HG02852 (cell line): ENCODE results near the gene SLC9C2.
"Not testable (repeated sequence)": the region's sequence is repeated elsewhere in the genome, so short reads cannot be mapped to it uniquely, and the experiment has no call there.

Experiments
- ATAC-seq: cut with Tn5 transposase; IDR thresholded peaks from one replicate; pipeline ENCODE4 v1.9.1; 2021; ENCODE audit warnings: mild to moderate bottlenecking, moderate library complexity; ENCODE audit not compliant: unreplicated experiment

The SLC9C2 gene

GRCh38 chr1:173590557-173590956 lies 12.3 kb downstream of the SLC9C2 start:
- ATAC-seq = no peak

DNA sequence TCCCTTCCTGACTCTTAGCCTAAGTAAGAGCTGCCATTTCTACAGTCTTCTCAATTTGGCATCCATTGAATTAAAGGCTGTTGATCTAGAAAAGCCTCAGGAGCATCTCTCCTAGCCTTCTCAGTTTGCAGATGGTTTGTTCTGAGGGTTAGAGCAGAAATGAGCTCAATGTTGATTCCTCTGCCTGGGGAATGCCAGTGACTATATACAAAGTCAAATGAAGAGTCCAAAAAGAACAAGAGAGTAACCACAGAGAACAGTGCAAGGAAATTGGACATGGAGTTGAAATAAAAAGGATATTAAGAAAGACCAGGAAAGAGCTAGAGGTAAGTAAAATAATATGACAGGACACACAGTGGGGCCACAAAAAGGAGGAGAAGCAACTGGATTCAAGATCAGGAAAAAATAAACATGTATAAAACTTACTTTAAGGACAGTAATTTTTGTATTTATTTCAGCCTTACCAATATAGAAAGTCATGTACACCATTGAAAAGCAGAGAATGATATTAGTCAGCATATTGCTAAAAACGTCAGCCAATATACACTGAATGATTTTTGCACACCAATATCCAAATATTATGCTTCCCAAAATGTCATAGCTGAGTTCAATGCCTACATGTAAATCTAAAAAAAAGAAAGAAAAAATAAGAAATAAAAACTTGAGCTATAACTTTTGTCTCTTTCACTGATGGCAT lies 21.3 kb downstream of the SLC9C2 start:
- peak; percentile 77 for ATAC-seq

- ATAC-seq = no peak
Measured at GRCh38 chr1:173580658-173581057, 22.2 kb downstream of the SLC9C2 start.

DNA sequence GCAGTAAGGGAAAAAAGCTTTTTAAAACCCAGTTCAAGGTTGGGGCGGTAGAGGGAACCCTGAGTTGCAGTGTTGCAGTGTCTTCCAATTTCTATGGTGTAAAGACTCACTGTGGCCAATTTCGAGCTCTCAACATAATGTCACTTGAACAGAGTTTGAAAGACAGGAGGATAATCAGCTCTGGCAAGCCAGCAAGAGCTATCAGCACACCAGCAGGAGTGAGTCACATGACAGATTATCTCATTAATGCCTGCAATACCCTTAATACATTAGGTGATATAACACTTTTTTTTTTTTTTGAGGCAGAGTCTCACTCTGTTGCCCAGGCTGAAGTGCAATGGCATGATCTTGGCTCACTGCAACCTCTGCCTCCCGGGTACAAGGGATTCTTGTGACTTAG lies 22.8 kb downstream of the SLC9C2 start:
- ATAC-seq = no peak

GRCh38 chr1:173573596-173573995 lies 29.3 kb downstream of the SLC9C2 start:
- no peak for ATAC-seq

- ATAC-seq = no peak
Measured at GRCh38 chr1:173572201-173572873, 30.5 kb downstream of the SLC9C2 start.

DNA sequence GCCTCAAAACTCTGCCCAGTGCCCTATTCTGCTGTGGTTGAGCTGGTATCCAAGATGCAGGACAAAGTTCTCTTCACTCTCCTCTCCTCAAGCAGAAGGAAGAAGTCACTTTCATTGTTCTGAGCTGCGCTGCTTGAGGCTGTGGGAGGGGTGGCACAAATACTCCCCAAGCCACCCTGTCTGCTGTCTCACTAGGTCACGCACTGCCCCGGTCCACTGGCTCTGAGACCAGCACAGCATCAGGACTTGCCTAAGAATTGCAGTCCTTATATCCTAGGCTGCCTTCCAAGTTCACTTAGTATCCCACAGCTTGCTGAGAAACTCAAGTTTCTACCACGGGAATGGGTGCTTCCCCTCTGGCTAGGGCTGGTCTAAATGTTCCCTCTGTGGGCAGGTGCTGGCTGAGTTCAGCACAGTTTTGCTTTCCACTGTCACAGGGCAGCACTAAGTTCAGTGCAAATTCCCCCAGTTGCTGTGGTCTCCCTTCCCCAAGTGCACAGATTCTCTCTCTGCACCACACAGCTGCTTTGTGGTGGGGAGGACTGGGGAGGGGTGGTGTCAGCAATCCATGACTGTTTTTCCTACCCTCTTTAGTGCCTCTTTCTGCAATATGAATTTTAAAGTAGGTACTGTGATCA lies 32.4 kb downstream of the SLC9C2 start:
- peak; percentile 95 for ATAC-seq

DNA sequence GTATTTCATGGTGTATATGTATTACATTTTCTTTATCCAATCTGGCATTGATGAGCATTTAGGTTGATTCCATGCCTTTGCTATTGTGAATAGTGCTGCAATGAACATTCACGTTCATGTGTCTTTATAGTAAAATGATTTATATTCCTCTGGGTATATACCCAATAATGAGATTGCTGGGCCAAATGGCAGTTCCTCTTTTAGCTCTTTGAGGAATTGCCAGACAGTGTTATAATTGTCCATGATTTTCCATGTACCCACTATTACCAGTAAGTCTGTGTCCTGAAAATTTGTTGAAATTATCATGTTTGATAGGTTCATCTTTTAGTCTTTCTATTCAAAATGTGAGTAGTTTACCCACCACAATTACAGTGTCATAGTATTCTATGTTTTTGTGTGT lies 34.4 kb downstream of the SLC9C2 start:
- no peak for ATAC-seq

DNA sequence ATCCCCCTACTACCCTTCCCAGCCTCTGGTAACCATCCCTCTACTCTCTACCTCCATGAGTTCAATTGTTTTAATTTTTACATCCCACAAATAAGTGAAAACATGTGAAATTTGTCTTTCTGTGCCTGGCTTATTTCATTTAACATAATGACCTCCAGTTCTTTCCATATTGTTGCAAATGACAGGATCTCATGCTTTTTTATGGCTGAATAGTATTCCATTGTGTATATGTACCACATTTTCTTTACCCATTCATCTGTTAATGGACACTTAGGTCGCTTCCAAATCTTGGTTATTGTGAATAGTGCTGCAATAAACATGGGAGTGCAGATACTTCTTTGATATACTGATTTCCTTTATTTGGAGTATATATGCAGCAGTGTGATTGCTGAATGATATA lies 39.0 kb downstream of the SLC9C2 start:
- not testable (repeated sequence) for ATAC-seq

DNA sequence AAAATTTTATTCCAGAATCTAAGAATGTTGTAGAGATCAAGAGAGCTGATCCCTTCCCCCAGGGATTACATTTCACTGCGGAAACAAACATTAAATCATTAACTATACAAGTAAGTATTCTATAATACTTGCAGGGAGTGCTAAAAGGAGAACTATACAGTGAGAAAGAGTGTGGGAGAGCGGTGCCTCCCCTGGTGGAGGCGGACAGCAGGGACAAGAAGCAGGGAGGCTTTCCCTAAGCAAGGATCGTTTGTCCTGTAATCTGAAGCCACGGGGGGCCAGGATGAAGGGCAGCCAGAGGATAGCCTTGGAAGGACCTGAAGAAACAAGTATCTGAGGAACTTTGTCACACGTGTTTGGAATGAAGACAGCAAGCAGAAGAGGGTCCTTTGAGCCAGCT lies 40.1 kb downstream of the SLC9C2 start:
- ATAC-seq = no peak

DNA sequence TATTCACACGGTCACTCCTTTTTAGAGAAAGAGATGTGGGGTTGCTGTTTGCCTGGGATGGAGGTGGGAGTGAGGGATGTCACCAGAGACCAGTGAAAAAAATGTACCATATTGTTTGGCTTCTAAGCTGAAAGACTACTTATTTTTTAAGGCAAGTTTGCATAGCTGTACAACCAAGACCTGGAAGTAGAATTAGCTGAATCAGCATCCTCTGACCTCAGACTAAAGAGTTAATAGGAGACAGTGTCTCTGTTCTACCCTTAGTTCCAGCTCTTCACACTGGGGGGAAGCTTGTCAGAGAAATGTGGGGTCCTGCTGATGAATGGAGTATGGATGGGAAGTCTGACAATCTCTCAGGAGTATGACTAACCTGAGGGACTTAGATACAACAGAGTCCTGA lies 41.6 kb downstream of the SLC9C2 start:
- ATAC-seq = no peak

DNA sequence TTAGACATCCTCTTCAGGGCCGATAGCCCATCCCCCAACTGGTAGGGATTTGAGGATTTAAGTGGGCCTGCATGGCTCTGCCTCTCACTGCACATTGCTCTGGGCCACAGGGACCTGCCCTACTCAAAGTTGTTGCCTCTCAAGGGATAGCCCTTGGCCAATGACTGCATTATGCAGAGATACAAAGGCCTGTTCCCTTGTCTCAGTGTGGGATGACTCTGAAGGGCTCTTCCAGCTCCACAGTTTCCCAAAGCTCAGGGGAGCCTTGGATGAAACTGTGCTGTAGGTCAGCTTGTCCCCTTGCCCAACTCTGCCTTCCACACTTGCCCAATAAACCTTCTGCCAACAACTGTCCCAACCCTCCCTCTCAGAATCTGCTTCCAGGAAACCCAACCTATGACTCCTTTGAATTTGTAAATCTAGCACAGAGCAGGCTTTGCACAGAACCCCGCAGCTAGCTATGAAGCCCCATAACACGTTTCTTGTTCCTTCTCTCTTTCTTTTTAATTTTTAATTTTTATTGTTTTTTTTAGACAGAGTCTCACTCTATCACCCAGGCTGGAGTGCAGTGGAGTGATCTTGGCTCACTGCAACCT lies 42.5 kb downstream of the SLC9C2 start:
- ATAC-seq = no peak

DNA sequence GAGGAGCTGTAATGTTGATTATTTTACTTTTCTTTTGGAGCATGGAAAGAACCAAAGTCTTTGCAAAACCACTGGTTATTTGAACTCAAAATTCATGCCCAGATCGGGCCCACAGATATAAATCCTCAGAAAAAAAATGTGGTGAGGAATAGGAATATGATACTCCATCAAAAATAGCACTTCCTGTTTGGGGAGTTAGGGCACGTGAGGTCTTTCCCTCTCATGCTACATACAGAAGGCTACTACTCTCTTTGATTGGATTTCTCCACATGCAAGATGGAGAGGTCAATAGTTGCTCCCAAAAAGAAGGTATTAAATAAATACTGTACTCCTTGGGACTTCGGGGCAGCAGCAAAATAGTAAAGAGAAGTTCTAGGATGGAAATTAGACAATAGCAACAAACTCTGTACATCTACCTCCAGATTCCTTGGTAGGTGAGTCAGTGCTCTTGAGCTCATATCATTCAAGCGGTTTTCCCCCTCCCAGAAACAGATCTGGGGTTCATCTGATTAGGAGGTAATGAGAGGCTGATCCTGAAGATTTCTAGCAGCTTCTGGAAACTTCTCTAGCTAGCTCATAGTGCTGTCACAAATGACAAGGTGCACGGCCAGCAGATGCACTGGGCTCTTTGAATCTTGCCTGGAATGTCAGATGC lies 47.1 kb downstream of the SLC9C2 start:
- no peak for ATAC-seq

GRCh38 chr1:173554541-173555250 lies 48.2 kb downstream of the SLC9C2 start:
- no peak for ATAC-seq

DNA sequence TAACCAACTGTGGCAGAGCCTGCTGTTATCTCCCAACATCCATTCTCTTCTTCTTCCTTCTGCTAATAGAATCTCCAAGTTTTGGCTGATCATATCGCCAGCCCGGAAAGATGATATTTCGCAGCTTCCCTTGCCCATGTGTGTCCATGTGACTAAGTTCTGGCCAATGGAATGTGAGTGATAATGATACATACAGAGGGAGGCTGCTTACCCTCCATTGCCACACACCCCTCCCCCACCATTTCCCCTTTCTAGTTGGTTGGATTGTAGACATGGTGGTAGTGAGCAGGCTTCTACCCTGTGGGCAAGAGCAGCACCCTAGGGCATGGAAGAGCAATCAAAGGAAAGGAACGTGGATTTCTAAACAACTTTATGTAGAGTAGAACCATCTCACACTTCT lies 48.8 kb downstream of the SLC9C2 start:
- ATAC-seq = no peak

- ATAC-seq = no peak
Measured at GRCh38 chr1:173553312-173553711, 49.6 kb downstream of the SLC9C2 start.

- ATAC-seq = no peak
Measured at GRCh38 chr1:173551699-173552098, 51.2 kb downstream of the SLC9C2 start.

DNA sequence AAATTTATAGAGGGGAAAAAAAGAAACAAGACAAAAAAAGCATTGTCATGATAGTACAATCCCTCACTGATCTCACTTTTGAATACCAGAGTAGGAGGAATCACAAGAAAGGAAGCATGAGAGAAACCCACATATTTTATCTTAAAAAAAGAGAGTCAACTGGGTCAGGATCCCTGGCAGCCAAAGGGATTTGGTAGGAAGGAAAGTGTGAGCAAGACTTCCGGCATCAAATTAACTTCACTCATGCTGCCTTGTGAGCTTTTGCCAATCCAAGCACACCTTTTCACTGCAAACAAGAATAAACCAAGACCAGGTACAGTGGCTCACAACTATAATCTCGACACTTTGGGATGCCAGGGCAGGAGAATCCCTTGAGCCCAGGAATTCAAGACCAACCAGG lies 53.1 kb downstream of the SLC9C2 start:
- ATAC-seq = no peak

- no peak for ATAC-seq
Measured at GRCh38 chr1:173545688-173546087, 57.2 kb downstream of the SLC9C2 start.

DNA sequence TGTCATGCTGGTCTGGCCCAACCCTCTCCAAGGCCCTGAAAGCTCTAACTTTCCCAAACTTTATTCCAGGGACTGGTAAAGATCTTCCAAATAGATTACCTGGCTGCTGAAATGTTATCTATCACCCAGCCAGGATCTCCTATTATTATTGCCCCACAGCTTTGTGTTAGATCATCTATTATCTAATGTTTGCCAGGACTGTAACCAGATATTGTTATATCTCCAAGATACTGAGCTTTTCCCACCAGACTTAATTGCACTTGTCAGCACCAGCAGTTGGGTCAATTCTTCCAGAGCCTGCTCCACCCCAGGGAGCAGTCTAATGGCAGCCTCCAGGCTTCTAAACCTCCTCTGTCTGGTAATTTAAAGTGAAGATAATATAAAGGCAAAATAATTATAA lies 66.6 kb downstream of the SLC9C2 start:
- ATAC-seq = no peak

- ATAC-seq = no peak
Measured at GRCh38 chr1:173532237-173532636, 70.6 kb downstream of the SLC9C2 start.
